Lung (tissue), 12 donors: ENCODE data around the gene AP1G1. TPM values are rescaled to one million over a fixed set of nuclear protein-coding genes. Genes with fewer than 3 reads are reported as not detected.
A peak's percentile ranks its signal among the peaks of the same experiment; 100 is the strongest.

Source experiments
- ATAC-seq: fragments of 200-7000 bp; cut with Tn5 transposase; one replicate; pipeline ENCODE4 v1.9.1; 2020; ENCODE audit warnings: moderate number of reproducible peaks; ENCODE audit not compliant: insufficient read depth, low FRiP score
- DNase-seq, 3 donors: peaks; one replicate each; pipeline ENCODE4 v3.0.0-alpha.2; 2013 to 2017
- H3K27ac ChIP-seq, 2 donors: one replicate each; pipeline ENCODE4 v1.5.1; 2013; ENCODE audit warnings: mild to moderate bottlenecking in 2 of 2, moderate library complexity in 2 of 2, control low read depth in 1 of 2, inconsistent platforms in 1 of 2, low read depth in 1 of 2, low read length in 1 of 2
- H3K27me3 ChIP-seq, 3 donors: one replicate each; pipeline ENCODE4 v1.5.1; 2013; ENCODE audit warnings: low read length in 2 of 3; ENCODE audit not compliant: control insufficient read depth in 3 of 3, insufficient read depth in 3 of 3
- H3K36me3 ChIP-seq, 4 donors: one replicate each; pipeline ENCODE4 v1.5.1; 2013; ENCODE audit warnings: low read length in 4 of 4, mild to moderate bottlenecking in 1 of 4, moderate library complexity in 1 of 4; ENCODE audit not compliant: control insufficient read depth in 4 of 4, insufficient read depth in 4 of 4
- H3K4me1 ChIP-seq, 5 donors: one replicate each; pipeline ENCODE4 v1.5.1; 2013; ENCODE audit warnings: low read length in 5 of 5, mild to moderate bottlenecking in 2 of 5, moderate library complexity in 1 of 5; ENCODE audit not compliant: control insufficient read depth in 5 of 5, insufficient read depth in 5 of 5
- H3K4me3 ChIP-seq: one replicate; pipeline ENCODE4 v1.5.1; 2013; ENCODE audit warnings: mild to moderate bottlenecking, control low read depth, moderate library complexity
- H3K9ac ChIP-seq, 2 donors: one replicate each; pipeline ENCODE4 v1.5.1; 2013; ENCODE audit warnings: low read length in 2 of 2, control low read depth in 1 of 2; ENCODE audit not compliant: insufficient read depth in 1 of 2
- H3K9me3 ChIP-seq, 4 donors: one replicate each; pipeline ENCODE4 v1.5.1; 2013; ENCODE audit warnings: low read length in 3 of 4, mild to moderate bottlenecking in 1 of 4, moderate library complexity in 1 of 4; ENCODE audit not compliant: control insufficient read depth in 4 of 4, insufficient read depth in 3 of 4
- WGBS, 2 donors: extraction: QIAGEN DNeasy Blood & Tissue Kit; methylation state at CpG; one replicate each; pipeline ENCODE4 v1.1.7; 2013; 5-methylcytosine and 5-hydroxymethylcytosine counted together
- polyA plus RNA-seq, 2 donors: library from polyadenylated mRNA; stranded (reverse); fragments of 200-250 nt; gene quantifications; one replicate each; pipeline ENCODE4 v1.2.1, GENCODE V29; 2013
- total RNA-seq, 2 donors: library from RNA; depleted of rRNA in 1 of 2; stranded (reverse); fragments of >200 nt in 1 of 2; gene quantifications; one replicate each; pipeline ENCODE4 v1.2.1, GENCODE V29; 2014 to 2021
- TF ChIP-seq, protein P1 (sequence below): IDR thresholded peaks from 2 replicates; pipeline ENCODE4 v1.5.1; 2012; ENCODE audit warnings: mild to moderate bottlenecking; ENCODE audit errors: control extremely low read depth, extremely low read depth
- donor health status: control.
- donor health status: control.
- donor health status: Bipolar disorder and iron deficiency.
- donor health status: healthy.
- donor health status: DM: yes; HTN: yes; CAD: no.

Gene AP1G1
- total and polyA plus RNA-seq, 4 donors: 14.7 to 136 (median 64.5) TPM

DNA sequence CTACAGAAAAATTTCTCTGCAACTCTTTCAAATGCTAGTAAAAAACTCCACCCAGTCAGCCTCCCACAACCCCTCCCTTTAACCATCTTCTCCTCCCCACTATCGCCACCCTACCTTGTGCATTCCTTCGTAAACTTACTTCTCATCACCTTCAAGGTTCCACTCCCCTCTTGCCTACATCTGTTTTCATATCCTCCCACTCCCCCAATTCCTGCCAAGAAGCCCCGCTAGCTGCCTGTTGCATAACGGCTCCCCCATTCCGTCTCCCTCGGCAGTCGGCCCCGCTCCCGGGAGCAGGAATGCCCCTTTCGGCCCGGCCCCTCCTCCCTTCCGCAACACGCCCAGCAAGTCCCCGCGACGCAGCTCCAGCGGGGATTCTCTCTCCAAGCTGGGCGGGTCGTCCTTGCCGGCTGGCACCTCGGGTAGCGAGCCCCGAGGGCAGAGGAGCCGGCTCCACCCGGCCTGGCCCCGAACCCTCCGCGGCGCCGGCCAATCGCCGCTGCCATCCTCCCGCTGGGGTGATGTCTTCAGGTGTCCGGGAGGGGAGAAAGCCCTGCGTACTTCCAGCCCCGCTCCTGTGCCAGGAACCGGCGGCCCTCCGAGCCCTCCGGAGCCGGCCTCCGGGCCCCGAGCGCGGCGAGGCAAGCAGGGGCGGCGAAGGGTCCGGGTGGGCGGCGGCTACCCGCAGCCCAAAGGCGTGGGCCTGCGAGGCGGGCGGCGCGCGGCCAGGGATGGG, 85.7 kb downstream of the AP1G1 start:
- peak; percentile 28 for ATAC-seq
- Histone ChIP-seq H3K27me3 (no peaks in the 10 kb centered on the region), H3K4me3 (peak overlapping the region; percentile 94), H3K36me3 (peaks cover 0 to 2% (median under 1%) of the 10 kb centered on the region in 4 donors), H3K9ac (peak overlapping the region in 1 of 2 donors; percentile 86), H3K4me1 (peaks cover 2 to 9% (median 3%) of the 10 kb centered on the region in 5 donors), H3K27ac (peak overlapping the region; percentile 76 to 94), H3K9me3 (no peaks in the 10 kb centered on the region)
- peak; percentile 83 to 85 (median 84) for DNase-seq
- TF ChIP-seq, protein P1, sequence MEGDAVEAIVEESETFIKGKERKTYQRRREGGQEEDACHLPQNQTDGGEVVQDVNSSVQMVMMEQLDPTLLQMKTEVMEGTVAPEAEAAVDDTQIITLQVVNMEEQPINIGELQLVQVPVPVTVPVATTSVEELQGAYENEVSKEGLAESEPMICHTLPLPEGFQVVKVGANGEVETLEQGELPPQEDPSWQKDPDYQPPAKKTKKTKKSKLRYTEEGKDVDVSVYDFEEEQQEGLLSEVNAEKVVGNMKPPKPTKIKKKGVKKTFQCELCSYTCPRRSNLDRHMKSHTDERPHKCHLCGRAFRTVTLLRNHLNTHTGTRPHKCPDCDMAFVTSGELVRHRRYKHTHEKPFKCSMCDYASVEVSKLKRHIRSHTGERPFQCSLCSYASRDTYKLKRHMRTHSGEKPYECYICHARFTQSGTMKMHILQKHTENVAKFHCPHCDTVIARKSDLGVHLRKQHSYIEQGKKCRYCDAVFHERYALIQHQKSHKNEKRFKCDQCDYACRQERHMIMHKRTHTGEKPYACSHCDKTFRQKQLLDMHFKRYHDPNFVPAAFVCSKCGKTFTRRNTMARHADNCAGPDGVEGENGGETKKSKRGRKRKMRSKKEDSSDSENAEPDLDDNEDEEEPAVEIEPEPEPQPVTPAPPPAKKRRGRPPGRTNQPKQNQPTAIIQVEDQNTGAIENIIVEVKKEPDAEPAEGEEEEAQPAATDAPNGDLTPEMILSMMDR: no peak
- 0 to 1% methylated on average over 51 to 59 of the region's 59 CpGs for WGBS, 2 donors

DNA sequence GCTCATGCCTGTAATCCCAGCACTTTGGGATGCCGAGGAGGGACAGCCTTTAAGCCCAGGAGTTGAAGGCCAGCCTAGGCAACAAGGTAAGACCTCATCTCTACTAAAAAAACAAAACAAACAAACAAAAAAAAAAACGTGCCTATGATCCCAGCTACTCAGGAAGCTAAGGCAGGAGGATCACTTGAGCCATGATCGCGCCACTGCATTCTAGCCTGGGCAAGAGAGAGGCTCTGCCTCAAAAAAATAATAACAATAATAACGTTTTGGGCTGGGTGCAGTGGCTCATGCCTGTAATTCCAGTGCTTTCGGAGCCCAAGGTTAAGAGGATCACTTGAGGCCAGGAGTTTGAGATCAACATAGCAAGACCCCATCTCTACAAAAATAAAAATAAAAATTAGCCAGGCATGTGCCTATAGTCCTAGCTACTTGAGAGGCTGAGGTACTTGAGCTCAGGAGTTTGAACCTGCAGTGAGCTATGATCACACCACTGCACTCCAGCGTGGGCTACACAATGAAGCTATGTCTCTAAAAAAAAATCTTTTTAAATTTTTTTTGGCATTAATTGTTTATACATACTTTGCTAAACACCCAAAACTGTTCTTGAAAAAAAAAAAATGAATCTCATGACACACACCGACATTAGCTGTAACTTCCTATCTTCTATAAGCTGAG, 87.4 kb downstream of the AP1G1 start:
- ATAC-seq (no peak), DNase-seq (no peak)
- Histone ChIP-seq H3K9ac (no peak overlapping the region), H3K27me3 (no peaks in the 10 kb centered on the region), H3K36me3 (peaks cover 0 to 2% (median under 1%) of the 10 kb centered on the region in 4 donors), H3K9me3 (no peaks in the 10 kb centered on the region), H3K4me1 (peaks cover 2 to 9% (median 3%) of the 10 kb centered on the region in 5 donors), H3K4me3 (no peak overlapping the region), H3K27ac (no peak overlapping the region)
- TF ChIP-seq, protein P1: no peak
- 75 to 82% methylated on average over 8 of the region's 8 CpGs for WGBS, 2 donors

- H3K9ac ChIP-seq: no peak overlapping the region
- no peaks in the 10 kb centered on the region for H3K9me3 ChIP-seq
- no peaks in the 10 kb centered on the region for H3K4me1 ChIP-seq
- ATAC-seq (no peak), DNase-seq (no peak)
- no peak overlapping the region for H3K27ac ChIP-seq
- H3K27me3 ChIP-seq: no peaks in the 10 kb centered on the region
- TF ChIP-seq, protein P1: no peak
- WGBS, 2 donors: 74 to 87% methylated on average over 1 of the region's 1 CpG
- no peak overlapping the region for H3K4me3 ChIP-seq
- peaks cover 0 to 3% (median 0%) of the 10 kb centered on the region in 4 donors for H3K36me3 ChIP-seq
These were observed 96.1 kb downstream of the AP1G1 start for GRCh38 chr16:71712501-71712900.
